OCI-LY3 (cell line): Measurements from ENCODE around the gene BRSK1.

Experiments used
- H2AFZ ChIP-seq: fragments of 200-600, 300-600 bp; shearing (Covaris generic); 2 replicates; pipeline ENCODE4 v1.6.0; 2014; ENCODE audit warnings: antibody characterized with exemption, low read depth, low read length
- H3K27ac ChIP-seq: fragments of 200-600, 300-600 bp; sonication (generic); 2 replicates; pipeline ENCODE4 v1.5.1; 2014; ENCODE audit warnings: mild to moderate bottlenecking, low read length, moderate library complexity, mixed read lengths
- H3K27me3 ChIP-seq: fragments of 200-600, 300-600 bp; sonication (generic); 2 replicates; pipeline ENCODE4 v1.6.1; 2014; ENCODE audit warnings: low read depth, low read length, mixed read lengths
- H3K36me3 ChIP-seq: fragments of 200-600, 300-600 bp; sonication (generic); replicated peaks from 2 replicates; pipeline ENCODE3; 2014; ENCODE audit warnings: low read depth, low read length, mixed read lengths
- H3K4me1 ChIP-seq: fragments of 300-600, 200-600 bp; sonication (generic); 2 replicates; pipeline ENCODE4 v1.6.1; 2014; ENCODE audit warnings: low read length, mixed read lengths
- H3K4me2 ChIP-seq: fragments of 200-600, 300-600 bp; sonication (generic); 2 replicates; pipeline ENCODE4 v1.6.1; 2014; ENCODE audit warnings: low read length, mixed read lengths
- H3K4me3 ChIP-seq: fragments of 300-600, 200-600 bp; sonication (generic); 2 replicates; pipeline ENCODE4 v1.5.1; 2014; ENCODE audit warnings: antibody characterized with exemption, mild to moderate bottlenecking, low read length, moderate library complexity
- H3K79me2 ChIP-seq: fragments of 300-600, 200-600 bp; shearing (Covaris generic); 2 replicates; pipeline ENCODE4 v1.6.1; 2014; ENCODE audit warnings: mild to moderate bottlenecking, low read length, mixed read lengths
- H3K9ac ChIP-seq: fragments of 300-600, 200-600 bp; shearing (Covaris generic); 2 replicates; pipeline ENCODE4 v1.6.0; 2014; ENCODE audit warnings: mild to moderate bottlenecking, low read length, moderate library complexity
- H3K9me3 ChIP-seq: fragments of 200-600, 300-600 bp; shearing (Covaris generic); 2 replicates; pipeline ENCODE4 v1.6.1; 2014; ENCODE audit warnings: low read length, mixed read lengths; ENCODE audit not compliant: insufficient read depth
- H4K20me1 ChIP-seq: fragments of 200-600, 300-600 bp; sonication (generic); 2 replicates; pipeline ENCODE4 v1.6.1; 2016; ENCODE audit warnings: low read length, mixed read lengths; ENCODE audit not compliant: insufficient read depth
- CTCF ChIP-seq: fragments of 200-600, 300-600 bp; sonication (generic); IDR thresholded peaks from 2 replicates; pipeline ENCODE4 v1.5.1; 2014; ENCODE audit warnings: antibody characterized with exemption, low read length, low read depth
- EZH2phosphoT487 ChIP-seq: fragments of 200-600 bp; shearing (Covaris generic); IDR thresholded peaks from 2 replicates; pipeline ENCODE4 v1.6.1; 2018; ENCODE audit warnings: antibody characterized with exemption, mixed run types, low read depth

The BRSK1 gene

GRCh38 chr19:55266404-55266803, 17.4 kb upstream of the BRSK1 start:
- Histone ChIP-seq H3K9ac (no peak overlapping the region), H3K4me3 (no peak overlapping the region), H3K9me3 (no peaks in the 10 kb centered on the region), H3K27ac (no peak overlapping the region), H3K4me2 (no peak overlapping the region), H2AFZ (no peak overlapping the region), H3K36me3 (peaks cover 9% of the 10 kb centered on the region), H3K79me2 (peaks cover 9% of the 10 kb centered on the region), H3K27me3 (no peaks in the 10 kb centered on the region), H3K4me1 (no peaks in the 10 kb centered on the region), H4K20me1 (no peaks in the 10 kb centered on the region; the same call in 1 of the 2 replicates)
- TF ChIP-seq EZH2phosphoT487: no peak
- TF ChIP-seq CTCF: no peak

- no peaks in the 10 kb centered on the region for H3K27me3 ChIP-seq
- no peaks in the 10 kb centered on the region for H3K9me3 ChIP-seq
- no peak overlapping the region for H3K4me2 ChIP-seq
- no peak overlapping the region for H3K9ac ChIP-seq
- no peak overlapping the region for H3K27ac ChIP-seq
- no peaks in the 10 kb centered on the region; the same call in 1 of the 2 replicates for H4K20me1 ChIP-seq
- H3K36me3 ChIP-seq: peaks cover 9% of the 10 kb centered on the region
- TF ChIP-seq CTCF (no peak), EZH2phosphoT487 (no peak)
- no peaks in the 10 kb centered on the region for H3K4me1 ChIP-seq
- no peak overlapping the region for H2AFZ ChIP-seq
- no peak overlapping the region for H3K4me3 ChIP-seq
- peaks cover 9% of the 10 kb centered on the region for H3K79me2 ChIP-seq
These were observed 17.0 kb upstream of the BRSK1 start for GRCh38 chr19:55266840-55267239.

- Histone ChIP-seq H3K36me3 (peaks cover 29% of the 10 kb centered on the region), H4K20me1 (no peaks in the 10 kb centered on the region; the same call in 1 of the 2 replicates), H3K9ac (no peak overlapping the region), H3K79me2 (peaks cover 9% of the 10 kb centered on the region), H3K27ac (no peak overlapping the region), H2AFZ (no peak overlapping the region), H3K4me1 (peaks cover 8% of the 10 kb centered on the region), H3K4me3 (no peak overlapping the region), H3K9me3 (no peaks in the 10 kb centered on the region), H3K27me3 (no peaks in the 10 kb centered on the region), H3K4me2 (no peak overlapping the region)
- no peak for TF ChIP-seq CTCF
- TF ChIP-seq EZH2phosphoT487: no peak
These were observed 14.5 kb upstream of the BRSK1 start for GRCh38 chr19:55269299-55269698.

GRCh38 chr19:55270172-55270942, 13.4 kb upstream of the BRSK1 start:
- H2AFZ ChIP-seq: no peak overlapping the region
- no peak overlapping the region for H3K9ac ChIP-seq
- no peak overlapping the region for H3K27ac ChIP-seq
- TF ChIP-seq EZH2phosphoT487 (no peak), CTCF (no peak)
- H3K9me3 ChIP-seq: no peaks in the 10 kb centered on the region
- H3K79me2 ChIP-seq: peaks cover 19% of the 10 kb centered on the region
- H3K4me3 ChIP-seq: no peak overlapping the region
- no peak overlapping the region for H3K4me2 ChIP-seq
- H3K36me3 ChIP-seq: peaks cover 39% of the 10 kb centered on the region
- H3K4me1 ChIP-seq: peaks cover 18% of the 10 kb centered on the region
- no peaks in the 10 kb centered on the region for H3K27me3 ChIP-seq
- H4K20me1 ChIP-seq: no peaks in the 10 kb centered on the region; the same call in 1 of the 2 replicates
